OCI-LY1 (cell line): ENCODE data around the gene MBD6.

ENCODE experiments used
- CTCF ChIP-seq: fragments of 200-600 bp; sonication (generic), shearing (Covaris generic); IDR thresholded peaks from 2 replicates; pipeline ENCODE4 v1.5.1; 2017; ENCODE audit warnings: mild to moderate bottlenecking, antibody characterized with exemption, low read length, moderate library complexity, mixed read lengths
- EZH2 ChIP-seq: fragments of 200-600 bp; sonication (generic), shearing (Covaris generic); IDR thresholded peaks from 2 replicates; pipeline ENCODE4 v1.8.0; 2017; ENCODE audit warnings: borderline replicate concordance, mixed run types, mild to moderate bottlenecking, antibody characterized with exemption, low read length, moderate library complexity, mixed read lengths

GRCh38 chr12:57571926-57572762 is 49.5 kb downstream of the MBD6 start:
- TF ChIP-seq CTCF (no peak), EZH2 (no peak)
